ENCODE measurements around the gene GJA4.
A peak's percentile ranks its signal among the peaks of the same experiment; 100 is the strongest.
"Not testable (repeated sequence)": the region's sequence is repeated elsewhere in the genome, so short reads cannot be mapped to it uniquely, and the experiment has no call there.

The GJA4 gene

GRCh38 chr1:34768856-34769255 lies 23.9 kb upstream of the GJA4 start:
- no peak for DNase-seq (ENCODE audit: low read depth, low spot score)

DNA sequence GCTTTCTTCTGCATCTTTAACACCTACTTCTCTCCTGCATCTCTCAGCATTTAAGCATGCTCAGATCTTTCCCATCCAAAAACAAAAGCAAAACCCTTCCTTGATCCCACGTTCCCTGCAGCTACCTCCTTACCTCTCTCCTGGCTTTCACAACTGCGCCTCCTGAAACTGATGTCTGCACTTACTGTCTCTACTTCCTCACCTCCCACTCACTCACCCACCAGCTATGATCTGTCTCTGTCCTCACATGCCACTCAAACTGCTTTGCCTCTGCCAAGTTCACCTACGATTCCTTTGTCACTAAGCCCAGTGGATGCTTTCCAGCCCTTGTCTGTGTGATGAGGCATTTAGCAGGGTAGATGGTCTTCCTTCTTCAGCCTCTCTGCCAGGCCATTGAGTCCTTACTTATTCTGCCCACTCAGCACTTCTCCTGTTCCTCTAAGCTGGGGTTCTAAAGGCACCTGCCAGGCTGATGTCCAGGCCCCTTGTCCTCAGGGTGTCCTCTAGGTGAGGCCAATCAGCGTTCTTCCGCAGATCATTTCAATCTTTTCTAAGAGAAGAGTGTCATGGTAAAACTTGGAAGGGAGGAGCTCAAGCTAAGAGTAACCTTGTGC lies 21.8 kb upstream of the GJA4 start:
- no peak for DNase-seq (ENCODE audit: low read depth, low spot score)

- DNase-seq (ENCODE audit: low read depth, low spot score), result no peak
Measured at GRCh38 chr1:34771573-34772371, 21.0 kb upstream of the GJA4 start.

DNA sequence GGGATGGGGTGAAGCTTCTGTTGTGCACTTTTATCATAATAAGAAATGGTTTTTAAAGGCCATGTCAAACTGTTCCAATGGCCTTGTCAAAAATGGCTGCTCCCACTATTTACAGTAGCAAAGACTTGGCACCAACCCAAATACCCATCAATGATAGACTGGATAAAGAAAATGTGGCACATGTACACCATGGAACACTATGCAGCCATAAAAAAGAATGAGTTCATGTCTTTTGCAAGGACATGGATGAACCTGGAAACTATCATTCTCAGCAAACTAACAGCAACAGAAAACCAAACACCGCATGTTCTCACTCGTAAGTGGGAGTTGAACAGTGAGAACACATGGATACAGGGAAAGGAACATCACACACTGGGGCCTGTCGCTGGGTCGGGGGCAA lies 19.7 kb upstream of the GJA4 start:
- not testable (repeated sequence) for DNase-seq (ENCODE audit: low read depth, low spot score)

DNA sequence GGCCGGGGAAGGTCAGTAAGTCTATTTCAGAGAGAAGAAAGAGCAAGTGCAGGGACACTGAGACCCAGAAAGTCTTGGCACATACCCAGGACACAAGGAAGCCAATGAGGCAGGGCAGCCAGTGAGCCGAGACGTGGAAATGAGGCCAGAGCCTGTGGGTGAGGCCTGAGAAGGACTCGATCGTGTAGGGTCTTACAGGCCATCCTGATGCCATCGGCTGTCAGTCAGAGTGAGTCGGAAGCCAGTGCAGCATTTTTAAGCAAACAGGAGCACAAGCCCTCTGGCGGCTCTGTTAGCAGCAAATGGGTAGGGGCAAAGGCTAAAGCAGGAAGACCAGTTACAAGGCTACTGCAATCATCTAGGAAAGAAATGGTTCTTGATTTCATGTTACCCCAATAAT lies 17.8 kb upstream of the GJA4 start:
- no peak for DNase-seq (ENCODE audit: low read depth, low spot score)

GRCh38 chr1:34776911-34777310 lies 15.9 kb upstream of the GJA4 start:
- no peak for DNase-seq (ENCODE audit: low read depth, low spot score)

GRCh38 chr1:34777519-34778321 lies 15.1 kb upstream of the GJA4 start:
- DNase-seq (ENCODE audit: low read depth, low spot score), result no peak

DNA sequence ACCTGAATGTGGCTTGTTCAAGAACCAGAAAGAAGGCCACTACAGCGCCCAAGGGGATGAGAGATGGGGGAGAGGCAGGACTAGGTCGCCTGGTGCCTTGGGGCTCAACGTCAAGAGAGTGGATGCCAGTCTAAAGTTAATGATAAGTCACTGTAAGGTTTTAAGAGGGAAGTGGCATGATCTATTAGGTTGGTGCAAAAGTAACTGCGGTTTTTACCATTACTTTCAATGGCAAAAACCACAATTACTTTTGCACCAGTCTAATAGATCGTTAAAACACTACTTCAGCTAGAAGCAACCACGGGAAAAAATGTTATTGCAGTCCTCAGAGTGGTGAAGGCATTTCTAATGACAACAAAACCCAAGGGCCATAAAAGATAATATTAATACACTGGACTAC lies 14.4 kb upstream of the GJA4 start:
- DNase-seq (ENCODE audit: low read depth, low spot score), result no peak

DNA sequence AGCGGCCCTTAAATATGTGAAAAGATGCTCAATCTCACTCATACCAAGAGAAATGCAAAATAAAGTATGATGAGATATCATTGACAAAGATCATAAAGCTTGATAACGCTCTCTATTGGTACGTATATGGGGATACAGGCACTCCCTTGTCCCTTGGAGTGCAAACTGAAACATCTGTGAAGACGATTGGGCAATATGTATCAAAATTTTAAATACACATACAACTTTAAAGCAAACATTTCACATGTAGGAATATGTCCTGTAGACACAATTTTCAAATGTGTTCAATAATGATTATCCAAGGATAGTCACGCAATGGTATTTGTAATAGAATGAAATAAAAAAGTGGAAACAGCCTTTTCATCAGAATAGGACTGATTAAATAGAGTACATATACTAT lies 13.8 kb upstream of the GJA4 start:
- DNase-seq (ENCODE audit: low read depth, low spot score), result no peak

DNA sequence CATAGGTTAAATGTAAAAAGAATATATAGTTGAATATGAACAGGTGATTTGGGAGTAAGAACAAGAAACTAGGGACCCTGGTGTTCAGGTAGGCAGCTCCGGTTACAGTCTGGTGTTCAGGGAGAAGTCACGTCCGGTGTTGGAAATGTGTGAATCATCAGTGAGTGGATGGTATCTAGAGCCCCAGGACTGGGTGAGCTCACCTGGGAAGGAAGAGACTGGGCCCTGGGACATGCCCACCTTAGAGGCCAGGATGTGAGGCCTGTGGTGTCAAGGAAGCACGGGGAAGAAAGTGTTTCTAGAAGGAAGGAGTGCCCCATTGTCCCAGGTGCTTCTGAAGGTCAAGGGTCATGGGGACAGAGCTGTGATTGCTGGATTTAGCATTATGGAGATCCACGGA lies 13.3 kb upstream of the GJA4 start:
- no peak for DNase-seq (ENCODE audit: low read depth, low spot score)

DNA sequence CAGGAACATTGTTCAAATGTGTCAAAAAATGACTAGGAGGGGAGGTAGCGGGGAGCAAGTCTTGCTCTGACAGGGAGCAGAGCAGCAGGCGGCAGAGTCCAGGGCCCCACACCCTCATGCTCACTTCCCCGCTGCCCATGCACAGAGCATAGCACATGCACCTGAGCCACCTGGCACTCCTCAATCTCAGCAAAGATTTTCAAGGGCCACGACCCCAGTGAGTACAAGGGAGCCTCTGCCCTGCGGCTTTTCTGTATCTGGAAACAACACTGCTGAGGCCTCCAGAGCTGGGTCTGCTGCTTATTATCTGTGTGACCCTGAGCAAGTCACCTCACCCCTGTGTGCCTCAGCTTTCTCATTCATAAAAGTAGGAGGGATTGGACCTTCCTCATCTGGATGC lies 12.8 kb upstream of the GJA4 start:
- DNase-seq (ENCODE audit: low read depth, low spot score), result no peak

GRCh38 chr1:34780528-34780927 lies 12.3 kb upstream of the GJA4 start:
- DNase-seq (ENCODE audit: low read depth, low spot score), result no peak

- DNase-seq (ENCODE audit: low read depth, low spot score), result no peak
Measured at GRCh38 chr1:34781071-34781843, 11.5 kb upstream of the GJA4 start, which contains the start of gene GJB3. GJB3 (plus strand) TSS chr1:34781214; CDS start chr1:34784763, 3,549 bp downstream.

DNA sequence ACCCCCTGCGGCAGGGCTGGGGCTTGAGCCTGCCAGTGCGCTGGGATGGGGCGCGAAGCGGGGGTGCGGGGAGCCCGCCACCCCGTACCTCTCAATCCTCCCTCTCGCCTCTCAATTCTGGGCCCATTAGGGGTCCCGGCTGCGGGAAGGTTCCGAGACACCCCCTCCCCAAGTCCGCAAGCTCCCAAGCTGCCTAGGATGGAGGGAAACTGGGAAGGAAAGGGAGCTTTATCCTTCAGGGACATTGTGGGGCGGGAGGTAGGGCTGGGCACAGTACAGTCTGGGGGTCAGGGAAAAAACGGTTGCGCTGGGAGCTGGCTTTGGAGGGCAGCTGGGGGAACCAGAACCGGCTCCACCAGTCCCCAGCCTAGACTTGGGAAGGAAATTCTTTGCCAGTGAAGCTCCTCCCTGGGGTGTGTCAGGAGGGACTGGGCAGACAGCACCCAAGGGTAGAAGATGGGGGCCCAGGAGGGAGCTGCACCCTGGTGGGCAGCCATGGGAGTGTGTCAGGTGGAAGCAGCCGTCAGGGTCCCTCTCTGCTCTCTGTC lies 10.9 kb upstream of the GJA4 start:
- DNase-seq (ENCODE audit: low read depth, low spot score), result no peak

DNA sequence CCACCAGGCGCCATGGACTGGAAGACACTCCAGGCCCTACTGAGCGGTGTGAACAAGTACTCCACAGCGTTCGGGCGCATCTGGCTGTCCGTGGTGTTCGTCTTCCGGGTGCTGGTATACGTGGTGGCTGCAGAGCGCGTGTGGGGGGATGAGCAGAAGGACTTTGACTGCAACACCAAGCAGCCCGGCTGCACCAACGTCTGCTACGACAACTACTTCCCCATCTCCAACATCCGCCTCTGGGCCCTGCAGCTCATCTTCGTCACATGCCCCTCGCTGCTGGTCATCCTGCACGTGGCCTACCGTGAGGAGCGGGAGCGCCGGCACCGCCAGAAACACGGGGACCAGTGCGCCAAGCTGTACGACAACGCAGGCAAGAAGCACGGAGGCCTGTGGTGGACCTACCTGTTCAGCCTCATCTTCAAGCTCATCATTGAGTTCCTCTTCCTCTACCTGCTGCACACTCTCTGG lies 8.0 kb upstream of the GJA4 start:
- no peak for DNase-seq (ENCODE audit: low read depth, low spot score)

DNA sequence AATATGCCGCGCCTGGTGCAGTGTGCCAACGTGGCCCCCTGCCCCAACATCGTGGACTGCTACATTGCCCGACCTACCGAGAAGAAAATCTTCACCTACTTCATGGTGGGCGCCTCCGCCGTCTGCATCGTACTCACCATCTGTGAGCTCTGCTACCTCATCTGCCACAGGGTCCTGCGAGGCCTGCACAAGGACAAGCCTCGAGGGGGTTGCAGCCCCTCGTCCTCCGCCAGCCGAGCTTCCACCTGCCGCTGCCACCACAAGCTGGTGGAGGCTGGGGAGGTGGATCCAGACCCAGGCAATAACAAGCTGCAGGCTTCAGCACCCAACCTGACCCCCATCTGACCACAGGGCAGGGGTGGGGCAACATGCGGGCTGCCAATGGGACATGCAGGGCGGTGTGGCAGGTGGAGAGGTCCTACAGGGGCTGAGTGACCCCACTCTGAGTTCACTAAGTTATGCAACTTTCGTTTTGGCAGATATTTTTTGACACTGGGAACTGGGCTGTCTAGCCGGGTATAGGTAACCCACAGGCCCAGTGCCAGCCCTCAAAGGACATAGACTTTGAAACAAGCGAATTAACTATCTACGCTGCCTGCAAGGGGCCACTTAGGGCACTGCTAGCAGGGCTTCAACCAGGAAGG lies 7.4 kb upstream of the GJA4 start:
- no peak for DNase-seq (ENCODE audit: low read depth, low spot score)

DNA sequence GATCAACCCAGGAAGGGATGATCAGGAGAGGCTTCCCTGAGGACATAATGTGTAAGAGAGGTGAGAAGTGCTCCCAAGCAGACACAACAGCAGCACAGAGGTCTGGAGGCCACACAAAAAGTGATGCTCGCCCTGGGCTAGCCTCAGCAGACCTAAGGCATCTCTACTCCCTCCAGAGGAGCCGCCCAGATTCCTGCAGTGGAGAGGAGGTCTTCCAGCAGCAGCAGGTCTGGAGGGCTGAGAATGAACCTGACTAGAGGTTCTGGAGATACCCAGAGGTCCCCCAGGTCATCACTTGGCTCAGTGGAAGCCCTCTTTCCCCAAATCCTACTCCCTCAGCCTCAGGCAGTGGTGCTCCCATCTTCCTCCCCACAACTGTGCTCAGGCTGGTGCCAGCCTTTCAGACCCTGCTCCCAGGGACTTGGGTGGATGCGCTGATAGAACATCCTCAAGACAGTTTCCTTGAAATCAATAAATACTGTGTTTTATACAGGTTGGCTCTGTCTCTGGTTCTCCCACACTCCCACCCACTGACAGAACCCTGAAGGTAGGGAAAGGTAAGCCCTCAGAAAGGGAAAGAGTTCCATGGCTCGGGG lies 6.8 kb upstream of the GJA4 start:
- no peak for DNase-seq (ENCODE audit: low read depth, low spot score)

- peak; percentile 18 for DNase-seq (ENCODE audit: low read depth, low spot score)
Measured at GRCh38 chr1:34786521-34787325, 6.1 kb upstream of the GJA4 start.
